ENCODE measurements around the gene CCDC3.

DNA sequence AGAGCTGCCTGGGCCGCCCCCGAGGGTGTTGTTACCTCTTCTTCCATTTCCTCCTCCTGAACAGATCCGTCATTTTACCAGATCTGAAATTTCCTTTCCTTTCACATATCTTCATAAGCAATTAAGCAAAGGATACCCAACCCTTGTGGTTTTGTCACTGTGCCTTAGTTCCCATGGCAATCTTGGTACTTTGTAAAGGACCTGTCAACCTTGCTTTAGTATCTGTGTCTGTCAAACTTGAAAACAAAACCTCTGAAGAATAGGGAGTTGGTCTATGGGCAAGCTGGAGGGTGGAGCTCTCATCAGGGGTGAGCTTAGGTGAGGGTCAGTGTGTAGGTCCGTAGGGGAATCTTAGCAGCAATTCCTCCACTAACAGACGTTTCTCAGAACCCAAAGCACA is 25.4 kb upstream of the CCDC3 start:
- TF ChIP-seq POLR2AphosphoS5 (IDR thresholded peaks at IDR 0.05) (no peak), CTCF (IDR thresholded peaks at IDR 0.05) (no peak)
